Hepatocyte (in vitro differentiated cells): ENCODE results near the gene MAST4. TPM values are rescaled to one million over a fixed set of nuclear protein-coding genes. Genes with fewer than 3 reads are reported as not detected.

Source experiments
- DNase-seq: peaks from one replicate; pipeline ENCODE4 v3.0.0-alpha.2; 2016; ENCODE audit warnings: low spot score
- H2AFZ ChIP-seq: fragments of 200-600 bp; sonication (generic); 2 replicates; pipeline ENCODE4 v1.6.0; 2016; ENCODE audit warnings: antibody characterized with exemption, mild to moderate bottlenecking
- H3K27ac ChIP-seq: fragments of 200-600 bp; sonication (generic); 2 replicates; pipeline ENCODE4 v1.5.1; 2016; ENCODE audit warnings: mild to moderate bottlenecking
- H3K27me3 ChIP-seq: fragments of 200-600 bp; sonication (generic); 2 replicates; pipeline ENCODE4 v1.6.1; 2016
- H3K36me3 ChIP-seq: fragments of 200-600 bp; sonication (generic); replicated peaks from 2 replicates; pipeline ENCODE4 v1.5.1; 2016; ENCODE audit warnings: low read depth; ENCODE audit not compliant: insufficient read depth
- H3K4me1 ChIP-seq: fragments of 200-600 bp; sonication (generic); 2 replicates; pipeline ENCODE4 v1.5.1; 2016; ENCODE audit warnings: mild to moderate bottlenecking, moderate library complexity; ENCODE audit not compliant: insufficient read depth
- H3K4me2 ChIP-seq: fragments of 200-600 bp; sonication (generic); 2 replicates; pipeline ENCODE4 v1.6.0; 2016
- H3K4me3 ChIP-seq: fragments of 200-600 bp; sonication (generic); 2 replicates; pipeline ENCODE4 v1.5.1; 2016; ENCODE audit warnings: mild to moderate bottlenecking
- H3K79me2 ChIP-seq: fragments of 200-600 bp; sonication (generic); 2 replicates; pipeline ENCODE4 v1.6.0; 2017; ENCODE audit warnings: mild to moderate bottlenecking
- H3K9me2 ChIP-seq: fragments of 200-600 bp; sonication (generic); replicated peaks from 2 replicates; pipeline ENCODE4 v1.6.0; 2017; ENCODE audit warnings: mild to moderate bottlenecking; ENCODE audit not compliant: insufficient read depth
- H3K9me3 ChIP-seq: fragments of 200-600 bp; sonication (generic); 2 replicates; pipeline ENCODE4 v1.5.1; 2016; ENCODE audit warnings: low read depth, mild to moderate bottlenecking
- H4K20me1 ChIP-seq: fragments of 200-600 bp; sonication (generic); 2 replicates; pipeline ENCODE4 v1.6.0; 2016; ENCODE audit warnings: mild to moderate bottlenecking; ENCODE audit not compliant: insufficient read depth, poor library complexity, severe bottlenecking
- CTCF ChIP-seq: fragments of 200-600 bp; sonication (generic); IDR thresholded peaks from 2 replicates; pipeline ENCODE4 v1.5.1; 2016; ENCODE audit warnings: antibody characterized with exemption, mild to moderate bottlenecking; ENCODE audit not compliant: poor library complexity
- EZH2 ChIP-seq: fragments of 200-600 bp; sonication (generic); IDR thresholded peaks from 2 replicates; pipeline ENCODE4 v1.6.1; 2016; ENCODE audit warnings: antibody characterized with exemption, mild to moderate bottlenecking, borderline replicate concordance
- EZH2phosphoT487 ChIP-seq: fragments of 200-600 bp; sonication (generic); IDR thresholded peaks from one replicate; pipeline ENCODE4 v1.6.1; 2018; ENCODE audit warnings: antibody characterized with exemption, mild to moderate bottlenecking, low read depth, moderate library complexity; ENCODE audit not compliant: unreplicated experiment, severe bottlenecking
- WGBS: methylation state at CpG from one replicate; pipeline ENCODE4 v1.1.6; 2016; ENCODE audit warnings: low lambda C conversion rate; ENCODE audit errors: missing lambda C conversion rate; 5-methylcytosine and 5-hydroxymethylcytosine counted together
- polyA plus RNA-seq: library from polyadenylated mRNA; unstranded; fragments of >200 nt; fragmentation: Nextera tagmentation; extraction: Ambion mirVana; gene quantifications from 2 replicates; pipeline ENCODE4 v1.2.1, GENCODE V29; 2016
- total RNA-seq: library from RNA; depleted of rRNA; stranded (reverse); fragments of >200 nt; gene quantifications from 2 replicates; pipeline ENCODE4 v1.2.3, GENCODE V29; 2014

MAST4 gene
- total and polyA plus RNA-seq, 2 experiments from 2014 or later = 11.7 to 13.2 TPM

- peaks cover 4% of the 10 kb centered on the region for H3K4me1 ChIP-seq
- H3K9me2 ChIP-seq = no peaks in the 10 kb centered on the region
- no peaks in the 10 kb centered on the region for H3K36me3 ChIP-seq
- TF ChIP-seq EZH2 (no peak), EZH2phosphoT487 (no peak), CTCF (no peak)
- no peak for DNase-seq
- H4K20me1 ChIP-seq = no peaks in the 10 kb centered on the region
- H3K27ac ChIP-seq = peak overlapping the region; percentile 2
- peak overlapping the region; percentile 24 for H3K4me2 ChIP-seq
- no peak overlapping the region for H2AFZ ChIP-seq
- 93% methylated on average over 15 of the region's 15 CpGs for WGBS
- H3K79me2 ChIP-seq = no peaks in the 10 kb centered on the region
- no peak overlapping the region for H3K4me3 ChIP-seq
- H3K27me3 ChIP-seq = no peaks in the 10 kb centered on the region
- H3K9me3 ChIP-seq = no peaks in the 10 kb centered on the region
These were observed 146.1 kb downstream of the MAST4 start for GRCh38 chr5:66742083-66742895.

GRCh38 chr5:66742896-66743247 is 146.7 kb downstream of the MAST4 start:
- Histone ChIP-seq H3K4me3 (no peak overlapping the region), H3K4me1 (peaks cover 4% of the 10 kb centered on the region), H3K27me3 (no peaks in the 10 kb centered on the region), H3K4me2 (no peak overlapping the region), H3K9me3 (no peaks in the 10 kb centered on the region), H4K20me1 (no peaks in the 10 kb centered on the region), H2AFZ (no peak overlapping the region), H3K79me2 (no peaks in the 10 kb centered on the region), H3K27ac (no peak overlapping the region), H3K36me3 (no peaks in the 10 kb centered on the region), H3K9me2 (no peaks in the 10 kb centered on the region)
- TF ChIP-seq CTCF (no peak), EZH2phosphoT487 (no peak), EZH2 (no peak)
- 92% methylated on average over 5 of the region's 5 CpGs for WGBS
- no peak for DNase-seq

GRCh38 chr5:66743344-66743743 is 147.2 kb downstream of the MAST4 start:
- Histone ChIP-seq H4K20me1 (no peaks in the 10 kb centered on the region), H3K36me3 (no peaks in the 10 kb centered on the region), H3K79me2 (no peaks in the 10 kb centered on the region), H3K27ac (no peak overlapping the region), H3K9me3 (no peaks in the 10 kb centered on the region), H2AFZ (no peak overlapping the region), H3K4me3 (no peak overlapping the region), H3K4me2 (no peak overlapping the region), H3K9me2 (no peaks in the 10 kb centered on the region), H3K4me1 (peaks cover 4% of the 10 kb centered on the region), H3K27me3 (no peaks in the 10 kb centered on the region)
- TF ChIP-seq CTCF (no peak), EZH2phosphoT487 (no peak), EZH2 (no peak)
- DNase-seq = no peak
- WGBS = 97% methylated on average over 6 of the region's 6 CpGs
